Fibroblast of lung (primary cell): ENCODE results near the gene RPRD1B. TPM values are rescaled to one million over a fixed set of nuclear protein-coding genes. Genes with fewer than 3 reads are reported as not detected.

Source experiments
- DNase-seq, 2 donors: peaks; one replicate each; pipeline versions ENCODE4 v3.0.0 to v3.0.0-alpha.2; 2010; ENCODE audit warnings: low read depth in 2 of 2
- H2AFZ ChIP-seq: 2 replicates; pipeline ENCODE4 v1.5.1; 2012; ENCODE audit warnings: low read length, control low read depth, inconsistent platforms
- H3K27ac ChIP-seq: 2 replicates; pipeline ENCODE4 v1.5.1; 2011; ENCODE audit warnings: low read length, control low read depth; ENCODE audit not compliant: insufficient read depth
- H3K27me3 ChIP-seq: 2 replicates; pipeline ENCODE4 v1.5.1; 2011; ENCODE audit warnings: mild to moderate bottlenecking, low read length; ENCODE audit not compliant: control insufficient read depth, insufficient read depth
- H3K36me3 ChIP-seq: 2 replicates; pipeline ENCODE4 v1.5.1; 2011; ENCODE audit warnings: low read length; ENCODE audit not compliant: control insufficient read depth, insufficient read depth
- H3K4me1 ChIP-seq: 2 replicates; pipeline ENCODE4 v1.5.1; 2011; ENCODE audit warnings: low read length; ENCODE audit not compliant: control insufficient read depth, insufficient read depth; ENCODE audit errors: extremely low read depth
- H3K4me2 ChIP-seq: 2 replicates; pipeline ENCODE4 v1.5.1; 2011; ENCODE audit warnings: low read length, control low read depth; ENCODE audit not compliant: insufficient read depth; ENCODE audit errors: extremely low read depth
- H3K4me3 ChIP-seq, 4 experiments: fragments of 200-600 bp in 1 of 4; sonication (generic) in 1 of 4; replicated peaks in 1 of 4; 2 replicates each; pipeline ENCODE4 v1.5.1; 2011 to 2016; ENCODE audit warnings: low read length in 4 of 4, low read depth in 3 of 4, mild to moderate bottlenecking in 3 of 4, control low read depth in 2 of 4, inconsistent platforms in 1 of 4, mixed read lengths in 1 of 4; ENCODE audit not compliant: insufficient read depth in 1 of 4; ENCODE audit errors: control extremely low read depth in 1 of 4
- H3K79me2 ChIP-seq: 2 replicates; pipeline ENCODE4 v1.5.1; 2012; ENCODE audit warnings: mild to moderate bottlenecking, low read length, inconsistent platforms; ENCODE audit not compliant: control insufficient read depth, insufficient read depth
- H3K9ac ChIP-seq: 2 replicates; pipeline ENCODE4 v1.5.1; 2011; ENCODE audit warnings: mild to moderate bottlenecking, low read length, control low read depth; ENCODE audit not compliant: insufficient read depth
- H3K9me3 ChIP-seq: 2 replicates; pipeline ENCODE4 v1.5.1; 2012; ENCODE audit warnings: low read depth, low read length; ENCODE audit not compliant: control insufficient read depth, insufficient read depth
- H4K20me1 ChIP-seq: 2 replicates; pipeline ENCODE4 v1.5.1; 2011; ENCODE audit warnings: low read length; ENCODE audit not compliant: control insufficient read depth, insufficient read depth; ENCODE audit errors: extremely low read depth
- CTCF ChIP-seq, 2 donors: IDR thresholded peaks in 1 of 2; conservative IDR thresholded peaks in 1 of 2; 1 replicate in 1 of 2; 2 replicates in 1 of 2; pipeline ENCODE4 v1.5.1; 2011 to 2012; ENCODE audit warnings: low read length in 2 of 2, control low read depth in 1 of 2, inconsistent platforms in 1 of 2, low read depth in 1 of 2, mild to moderate bottlenecking in 1 of 2
- EZH2 ChIP-seq: IDR thresholded peaks from 2 replicates; pipeline ENCODE4 v1.5.1; 2012; ENCODE audit warnings: low read length, control low read depth, mild to moderate bottlenecking; ENCODE audit errors: missing control alignments
- polyA plus RNA-seq, 2 donors: library from polyadenylated mRNA; depleted of rRNA in 1 of 2; stranded (reverse) in 1 of 2; unstranded in 1 of 2; fragments of >200 nt; gene quantifications; 2 replicates each; pipeline ENCODE4 v1.2.1, GENCODE V29; 2011 to 2012; ENCODE audit warnings: missing spikeins in 1 of 2
- total RNA-seq: library from RNA; depleted of rRNA; stranded (reverse); fragments of >200 nt; gene quantifications from 2 replicates; pipeline ENCODE4 v1.2.1, GENCODE V29; 2014

RPRD1B gene
- total and polyA plus RNA-seq, 2 donors (not counting 1 experiment from before 2014, with no cell fraction given): 23.8 to 23.9 TPM

GRCh38 chr20:38138086-38138778 is 104.7 kb downstream of the RPRD1B start:
- Histone ChIP-seq H3K79me2 (no peaks in the 10 kb centered on the region), H2AFZ (no peak overlapping the region), H3K4me3 (no peak overlapping the region), H3K36me3 (peaks cover 22% of the 10 kb centered on the region), H4K20me1 (no peaks in the 10 kb centered on the region), H3K9me3 (no peaks in the 10 kb centered on the region), H3K9ac (no peak overlapping the region), H3K27ac (no peak overlapping the region), H3K4me2 (no peak overlapping the region), H3K27me3 (no peaks in the 10 kb centered on the region), H3K4me1 (peaks cover 8% of the 10 kb centered on the region)
- TF ChIP-seq CTCF (conservative IDR thresholded peaks at IDR 0.05 in 1 of 2, IDR thresholded peaks at IDR 0.05 in 1 of 2; ENCODE audit: low read depth in 1 of 2, low read length in 2 of 2): no peak
- no peak for DNase-seq

GRCh38 chr20:38139156-38139912 is 105.8 kb downstream of the RPRD1B start:
- Histone ChIP-seq H4K20me1 (no peaks in the 10 kb centered on the region), H3K27ac (no peak overlapping the region), H3K4me2 (no peak overlapping the region), H3K9me3 (no peaks in the 10 kb centered on the region), H3K36me3 (peaks cover 21% of the 10 kb centered on the region), H2AFZ (no peak overlapping the region), H3K27me3 (no peaks in the 10 kb centered on the region), H3K4me1 (peaks cover 19% of the 10 kb centered on the region), H3K4me3 (no peak overlapping the region), H3K9ac (no peak overlapping the region), H3K79me2 (no peaks in the 10 kb centered on the region)
- TF ChIP-seq CTCF (conservative IDR thresholded peaks at IDR 0.05 in 1 of 2, IDR thresholded peaks at IDR 0.05 in 1 of 2; ENCODE audit: low read depth in 1 of 2, low read length in 2 of 2) (no peak), EZH2 (no peak)
- DNase-seq: no peak

DNA sequence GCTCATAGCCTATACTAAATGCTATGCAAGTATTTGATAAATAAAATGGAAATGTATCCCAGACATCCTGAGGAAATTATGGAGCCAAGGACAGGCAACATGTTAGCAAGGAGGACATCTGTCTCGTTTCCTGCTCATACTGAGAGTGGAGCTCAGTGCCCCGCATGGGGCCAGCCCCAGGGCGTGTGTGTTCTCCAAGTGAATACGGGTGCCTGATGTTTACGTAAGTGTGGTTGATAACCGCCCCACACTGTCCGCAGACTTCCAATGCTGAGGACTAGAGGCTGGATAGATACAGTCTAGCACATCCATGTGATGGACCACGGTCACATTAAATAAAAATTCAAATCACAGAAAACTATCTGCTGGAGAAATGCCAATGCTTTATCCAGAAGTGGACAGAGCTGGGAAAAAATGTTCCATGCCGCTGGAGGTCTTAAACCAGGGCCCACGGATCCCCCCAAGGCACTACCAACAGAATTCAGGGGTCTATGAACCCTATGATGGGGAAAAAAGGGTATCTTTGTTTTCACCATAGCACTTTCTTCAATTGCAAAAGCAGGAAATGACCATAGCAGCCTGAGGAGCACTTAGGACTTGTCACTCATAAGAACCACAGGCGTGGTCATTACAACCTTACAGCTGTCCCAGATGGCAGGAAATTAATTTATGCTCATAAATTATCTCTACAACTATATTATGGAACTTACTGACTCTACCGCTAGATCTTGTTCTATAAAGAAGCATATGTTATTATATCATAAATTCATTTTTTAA is 106.6 kb downstream of the RPRD1B start:
- Histone ChIP-seq H2AFZ (no peak overlapping the region), H4K20me1 (no peaks in the 10 kb centered on the region), H3K4me3 (no peak overlapping the region), H3K9ac (no peak overlapping the region), H3K4me1 (peaks cover 20% of the 10 kb centered on the region), H3K27me3 (no peaks in the 10 kb centered on the region), H3K9me3 (no peaks in the 10 kb centered on the region), H3K36me3 (peaks cover 21% of the 10 kb centered on the region), H3K27ac (no peak overlapping the region), H3K4me2 (no peak overlapping the region), H3K79me2 (no peaks in the 10 kb centered on the region)
- TF ChIP-seq CTCF (conservative IDR thresholded peaks at IDR 0.05 in 1 of 2, IDR thresholded peaks at IDR 0.05 in 1 of 2; ENCODE audit: low read depth in 1 of 2, low read length in 2 of 2) (no peak), EZH2 (no peak)
- DNase-seq: peak; percentile 42 to 57
